ENCODE results near the gene DHX16. TPM values are rescaled to one million over a fixed set of nuclear protein-coding genes. Genes with fewer than 3 reads are reported as not detected.

The DHX16 gene
- total and polyA plus RNA-seq, 2 of the 4 experiments (the other 2 are of a cell fraction), result 47.9 to 48.4 TPM

GRCh38 chr6:30719356-30719755 lies 46.5 kb upstream of the DHX16 start:
- Histone ChIP-seq H3K27me3 (ENCODE audit: control insufficient read depth, insufficient read depth, low read length) (no peaks in the 10 kb centered on the region), H3K79me1 (ENCODE audit: low read depth in 1 of 2, low read length in 2 of 2) (peaks cover 15 to 37% of the 10 kb centered on the region in 2 experiments), H3K27ac (ENCODE audit: insufficient read depth, low read length) (peak overlapping the region; percentile 88), H2AK9ac (replicated peaks; ENCODE audit: low read depth, low read length, poor library complexity) (peak overlapping the region; percentile 99), H2BK20ac (ENCODE audit: low read depth, low read length) (peak overlapping the region; percentile 65), H2BK15ac (ENCODE audit: low read depth, low read length) (peak overlapping the region; percentile 83; the same call in 2 of the 3 replicates), H3K36me3 (ENCODE audit: control insufficient read depth, insufficient read depth, low read length) (peaks cover 25% of the 10 kb centered on the region), H2BK120ac (ENCODE audit: low read depth, low read length) (peak overlapping the region; percentile 88), H3K9me3 (ENCODE audit: control insufficient read depth, insufficient read depth, low read length) (no peaks in the 10 kb centered on the region), H3K23ac (ENCODE audit: low read depth, low read length) (peak overlapping the region; percentile 85), H2AFZ (replicated peaks; ENCODE audit: low read length, poor library complexity) (peak overlapping the region; percentile 51), H3K4ac (ENCODE audit: low read depth, low read length) (peak overlapping the region; percentile 97), H3K9me1 (ENCODE audit: insufficient read depth, low read length) (peaks cover 5% of the 10 kb centered on the region), H4K20me1 (ENCODE audit: insufficient read depth, low read length) (peaks cover 30% of the 10 kb centered on the region), H3K18ac (ENCODE audit: low read depth, low read length) (peak overlapping the region; percentile 65), H3K4me3 (ENCODE audit: insufficient read depth, low read depth, low read length) (peak overlapping the region; percentile 59), H3K56ac (ENCODE audit: extremely low read depth, insufficient read depth, low read length) (peak overlapping the region; percentile 99), H3K9ac (ENCODE audit: low read depth, low read length) (peak overlapping the region; percentile 92), H4K91ac (ENCODE audit: insufficient read depth, low read depth, low read length) (peak overlapping the region; percentile 97), H3K4me1 (ENCODE audit: control insufficient read depth, insufficient read depth, low read length) (peaks cover 4% of the 10 kb centered on the region), H3K4me2 (ENCODE audit: low read depth, low read length) (peak overlapping the region; percentile 95), H3K14ac (replicated peaks; ENCODE audit: low read depth, low read length) (peak overlapping the region; percentile 97), H2AK5ac (ENCODE audit: low read depth, low read length) (peak overlapping the region; percentile 96), H4K8ac (ENCODE audit: low read depth in 2 of 2, low read length in 2 of 2) (peak overlapping the region; percentile 93 to 96), H4K5ac (ENCODE audit: low read depth, low read length) (peak overlapping the region; percentile 93), H2BK5ac (ENCODE audit: low read depth, low read length, poor library complexity, severe bottlenecking) (peak overlapping the region; percentile 86)
- 42% methylated on average over 2 of the region's 8 CpGs; no CpG with 5 or more reads in 1 of the 2 experiments for WGBS, 2 experiments (ENCODE audit: extremely low coverage in 2 of 2, insufficient read length in 1 of 2)
- in situ Hi-C loops (cut with MboI; ENCODE audit: low sequenced_read_pairs) (no loop called here), dilution Hi-C loops (cut with HindIII; ENCODE audit: low sequenced_read_pairs, unreplicated experiment) (no loop called here), intact Hi-C loops (cut with micrococcal nuclease) (no loop called here)
- no peak for TF ChIP-seq POLR2A (IDR thresholded peaks at IDR 0.05; ENCODE audit: low read depth, low read length)
- no peak for TF ChIP-seq BHLHE40 (IDR thresholded peaks at IDR 0.05; ENCODE audit: low read depth, low read length)
- TF ChIP-seq RAD21 (IDR thresholded peaks at IDR 0.05; ENCODE audit: low read length), result no peak
- no peak for TF ChIP-seq NFE2L2 (IDR thresholded peaks at IDR 0.05; ENCODE audit: low read depth, low read length)
- TF ChIP-seq MXI1 (IDR thresholded peaks at IDR 0.05; ENCODE audit: borderline replicate concordance, low read depth, low read length), result no peak
- no peak for TF ChIP-seq CEBPB (IDR thresholded peaks at IDR 0.05; ENCODE audit: low read depth, low read length)
- TF ChIP-seq USF2 (IDR thresholded peaks at IDR 0.05; ENCODE audit: low read depth, low read length), result no peak
- no peak for TF ChIP-seq CTCF (conservative IDR thresholded peaks at IDR 0.05; ENCODE audit: low read depth, low read length)
- no peak for TF ChIP-seq CHD1 (IDR thresholded peaks at IDR 0.05; ENCODE audit: low read depth, low read length)
- TF ChIP-seq MAZ (IDR thresholded peaks at IDR 0.05; ENCODE audit: borderline replicate concordance, low read depth, low read length), result no peak
- TF ChIP-seq RCOR1 (IDR thresholded peaks at IDR 0.05; ENCODE audit: insufficient replicate concordance, low read length), result no peak
- BruUV-seq (replicated peaks), result no TSS peak
- no peak for ATAC-seq (ENCODE audit: low read depth)
- DNase-seq, result no peak
- POLR2A ChIA-PET (ENCODE audit: unreplicated experiment), result interaction anchor here (0.7 to 1.0 kb wide), 2 partner anchors 34 to 167 kb away, joined by 3 to 5 read pairs; no protein-coding TSS in a partner anchor
- CTCF ChIA-PET, result interaction anchor here (0.6 to 1.0 kb wide), 2 partner anchors 47 to 87 kb away, joined by 3 to 7 read pairs; partner anchors contain the start of gene DHX16

Measured in IMR-90 (cell line).